HG02610 (cell line): ENCODE results near the gene TSPYL4.

Experiments
- ATAC-seq: cut with Tn5 transposase; IDR thresholded peaks from one replicate; pipeline ENCODE4 v1.9.1; 2021; ENCODE audit warnings: mild to moderate bottlenecking, moderate library complexity; ENCODE audit not compliant: unreplicated experiment

Gene TSPYL4

GRCh38 chr6:116271149-116271708, 17.4 kb upstream of the TSPYL4 start:
- ATAC-seq = no peak

- peak; percentile 84 for ATAC-seq
Measured at GRCh38 chr6:116268589-116269293, 14.9 kb upstream of the TSPYL4 start.

GRCh38 chr6:116267836-116268588, 14.1 kb upstream of the TSPYL4 start:
- ATAC-seq = peak; percentile 38

GRCh38 chr6:116266803-116267202, 12.9 kb upstream of the TSPYL4 start:
- ATAC-seq = no peak

GRCh38 chr6:116265041-116265829, 11.4 kb upstream of the TSPYL4 start:
- no peak for ATAC-seq

GRCh38 chr6:116263353-116263752, 9.5 kb upstream of the TSPYL4 start:
- ATAC-seq = no peak

GRCh38 chr6:116258520-116258919, 4.6 kb upstream of the TSPYL4 start:
- no peak for ATAC-seq

GRCh38 chr6:116256694-116257093, 2.8 kb upstream of the TSPYL4 start:
- no peak for ATAC-seq

GRCh38 chr6:116255246-116255800, 1.4 kb upstream of the TSPYL4 start:
- no peak for ATAC-seq

- peak; percentile 22 for ATAC-seq
Measured at GRCh38 chr6:116254297-116255056, 602 bp upstream of the TSPYL4 start.

GRCh38 chr6:116253188-116253504, 729 bp downstream of the TSPYL4 start:
- ATAC-seq = no peak

GRCh38 chr6:116251568-116252384, 2.1 kb downstream of the TSPYL4 start:
- ATAC-seq = no peak

GRCh38 chr6:116248577-116248976, 5.3 kb downstream of the TSPYL4 start:
- ATAC-seq = no peak

GRCh38 chr6:116247285-116247684, 6.6 kb downstream of the TSPYL4 start:
- ATAC-seq = no peak

- ATAC-seq = no peak
Measured at GRCh38 chr6:116246089-116246488, 7.8 kb downstream of the TSPYL4 start.

- ATAC-seq = no peak
Measured at GRCh38 chr6:116244284-116244683, 9.6 kb downstream of the TSPYL4 start.

- no peak for ATAC-seq
Measured at GRCh38 chr6:116239856-116240255, 14.0 kb downstream of the TSPYL4 start.

GRCh38 chr6:116239256-116239655, 14.6 kb downstream of the TSPYL4 start:
- ATAC-seq = no peak

- no peak for ATAC-seq
Measured at GRCh38 chr6:116238083-116238482, 15.8 kb downstream of the TSPYL4 start.

- ATAC-seq = no peak
Measured at GRCh38 chr6:116234689-116235088, 19.2 kb downstream of the TSPYL4 start.
